GM12873 (cell line): ENCODE measurements around the gene DAPK3.

ENCODE experiments used
- CTCF ChIP-seq: IDR thresholded peaks from 2 replicates; pipeline ENCODE4 v1.5.1; 2012; ENCODE audit warnings: low read depth, mild to moderate bottlenecking, moderate library complexity, low read length, control low read depth; ENCODE audit not compliant: insufficient read depth; ENCODE audit errors: missing control alignments

DAPK3 gene

GRCh38 chr19:4007836-4008539 is 37.1 kb upstream of the DAPK3 start:
- TF ChIP-seq CTCF: no peak

- no peak for TF ChIP-seq CTCF
Measured at GRCh38 chr19:4007021-4007835, 36.3 kb upstream of the DAPK3 start, which contains the start of gene PIAS4. Gene PIAS4 (plus strand): TSS chr19:4007736. CDS start chr19:4007761, 25 bp downstream.

GRCh38 chr19:3995607-3996006 is 24.7 kb upstream of the DAPK3 start:
- TF ChIP-seq CTCF: no peak

- TF ChIP-seq CTCF: no peak
Measured at GRCh38 chr19:3990815-3991117, 19.9 kb upstream of the DAPK3 start.

- peak; percentile 90 for TF ChIP-seq CTCF
Measured at GRCh38 chr19:3987619-3988371, 16.9 kb upstream of the DAPK3 start.

- TF ChIP-seq CTCF: peak; percentile 53
Measured at GRCh38 chr19:3986260-3987041, 15.6 kb upstream of the DAPK3 start.
